ENCODE data around the gene CCDC174.

Gene CCDC174

GRCh38 chr3:14718539-14718938 lies 67.0 kb downstream of the CCDC174 start:
- Histone ChIP-seq H3K79me2 (ENCODE audit: control insufficient read depth, low read length) (no peaks in the 10 kb centered on the region), H3K4me1 (ENCODE audit: control insufficient read depth, low read length) (peaks cover 33% of the 10 kb centered on the region), H3F3A (ENCODE audit: control insufficient read depth, insufficient read depth) (no peaks in the 10 kb centered on the region), H3K27me3 (ENCODE audit: control insufficient read depth, low read length) (no peaks in the 10 kb centered on the region), H3K9me3 (ENCODE audit: control insufficient read depth, insufficient read depth, low read length) (no peaks in the 10 kb centered on the region), H3K36me3 (ENCODE audit: control insufficient read depth, low read length) (peaks cover 4% of the 10 kb centered on the region; the same call in 1 of the 2 replicates), H3K9me2 (replicated peaks; ENCODE audit: control insufficient read depth, low read length) (no peaks in the 10 kb centered on the region; the same call in 1 of the 2 replicates), H4K20me1 (ENCODE audit: control insufficient read depth, insufficient read depth, low read depth, low read length) (no peaks in the 10 kb centered on the region), H3K4me3 (ENCODE audit: low read length) (no peak overlapping the region), H3K4me2 (ENCODE audit: low read length) (peak overlapping the region; percentile 31), H3K27ac (ENCODE audit: low read depth, low read length) (no peak overlapping the region)
- TF ChIP-seq, protein P1, sequence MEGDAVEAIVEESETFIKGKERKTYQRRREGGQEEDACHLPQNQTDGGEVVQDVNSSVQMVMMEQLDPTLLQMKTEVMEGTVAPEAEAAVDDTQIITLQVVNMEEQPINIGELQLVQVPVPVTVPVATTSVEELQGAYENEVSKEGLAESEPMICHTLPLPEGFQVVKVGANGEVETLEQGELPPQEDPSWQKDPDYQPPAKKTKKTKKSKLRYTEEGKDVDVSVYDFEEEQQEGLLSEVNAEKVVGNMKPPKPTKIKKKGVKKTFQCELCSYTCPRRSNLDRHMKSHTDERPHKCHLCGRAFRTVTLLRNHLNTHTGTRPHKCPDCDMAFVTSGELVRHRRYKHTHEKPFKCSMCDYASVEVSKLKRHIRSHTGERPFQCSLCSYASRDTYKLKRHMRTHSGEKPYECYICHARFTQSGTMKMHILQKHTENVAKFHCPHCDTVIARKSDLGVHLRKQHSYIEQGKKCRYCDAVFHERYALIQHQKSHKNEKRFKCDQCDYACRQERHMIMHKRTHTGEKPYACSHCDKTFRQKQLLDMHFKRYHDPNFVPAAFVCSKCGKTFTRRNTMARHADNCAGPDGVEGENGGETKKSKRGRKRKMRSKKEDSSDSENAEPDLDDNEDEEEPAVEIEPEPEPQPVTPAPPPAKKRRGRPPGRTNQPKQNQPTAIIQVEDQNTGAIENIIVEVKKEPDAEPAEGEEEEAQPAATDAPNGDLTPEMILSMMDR (IDR thresholded peaks at IDR 0.05; ENCODE audit: low read depth, low read length, poor library complexity, severe bottlenecking) = no peak
- TF ChIP-seq EZH2phosphoT487 (IDR thresholded peaks at IDR 0.05; ENCODE audit: borderline replicate concordance, low read length) = no peak

DNA sequence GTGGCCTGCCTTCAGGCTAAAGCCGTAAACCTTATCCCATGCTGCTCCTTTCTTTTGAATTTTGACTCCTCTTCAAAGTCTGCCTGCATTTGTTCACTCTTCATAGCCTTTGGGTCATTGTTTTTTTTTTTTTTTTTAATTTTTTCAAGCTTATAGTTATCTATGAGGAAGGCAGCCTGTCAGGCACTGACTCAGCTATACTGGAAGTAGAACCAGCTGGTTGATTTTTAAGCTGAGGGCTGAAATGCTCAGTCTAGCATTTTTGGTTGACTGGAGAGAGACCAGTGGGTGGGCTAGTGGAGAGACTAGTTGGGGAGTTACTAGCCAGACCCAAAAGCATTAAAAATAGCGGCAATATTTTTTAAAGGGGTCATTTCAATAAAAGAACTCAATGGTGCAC lies 67.4 kb downstream of the CCDC174 start:
- Histone ChIP-seq H3K4me3 (ENCODE audit: low read length) (no peak overlapping the region), H3K9me3 (ENCODE audit: control insufficient read depth, insufficient read depth, low read length) (no peaks in the 10 kb centered on the region), H3K4me1 (ENCODE audit: control insufficient read depth, low read length) (peaks cover 33% of the 10 kb centered on the region), H3K27ac (ENCODE audit: low read depth, low read length) (no peak overlapping the region), H3K27me3 (ENCODE audit: control insufficient read depth, low read length) (no peaks in the 10 kb centered on the region), H4K20me1 (ENCODE audit: control insufficient read depth, insufficient read depth, low read depth, low read length) (no peaks in the 10 kb centered on the region), H3K36me3 (ENCODE audit: control insufficient read depth, low read length) (peaks cover 4% of the 10 kb centered on the region; the same call in 1 of the 2 replicates), H3K9me2 (replicated peaks; ENCODE audit: control insufficient read depth, low read length) (no peaks in the 10 kb centered on the region; the same call in 1 of the 2 replicates), H3F3A (ENCODE audit: control insufficient read depth, insufficient read depth) (no peaks in the 10 kb centered on the region), H3K4me2 (ENCODE audit: low read length) (peak overlapping the region; percentile 31), H3K79me2 (ENCODE audit: control insufficient read depth, low read length) (no peaks in the 10 kb centered on the region)
- TF ChIP-seq, protein P1 (IDR thresholded peaks at IDR 0.05; ENCODE audit: low read depth, low read length, poor library complexity, severe bottlenecking) = no peak
- TF ChIP-seq EZH2phosphoT487 (IDR thresholded peaks at IDR 0.05; ENCODE audit: borderline replicate concordance, low read length) = no peak

DNA sequence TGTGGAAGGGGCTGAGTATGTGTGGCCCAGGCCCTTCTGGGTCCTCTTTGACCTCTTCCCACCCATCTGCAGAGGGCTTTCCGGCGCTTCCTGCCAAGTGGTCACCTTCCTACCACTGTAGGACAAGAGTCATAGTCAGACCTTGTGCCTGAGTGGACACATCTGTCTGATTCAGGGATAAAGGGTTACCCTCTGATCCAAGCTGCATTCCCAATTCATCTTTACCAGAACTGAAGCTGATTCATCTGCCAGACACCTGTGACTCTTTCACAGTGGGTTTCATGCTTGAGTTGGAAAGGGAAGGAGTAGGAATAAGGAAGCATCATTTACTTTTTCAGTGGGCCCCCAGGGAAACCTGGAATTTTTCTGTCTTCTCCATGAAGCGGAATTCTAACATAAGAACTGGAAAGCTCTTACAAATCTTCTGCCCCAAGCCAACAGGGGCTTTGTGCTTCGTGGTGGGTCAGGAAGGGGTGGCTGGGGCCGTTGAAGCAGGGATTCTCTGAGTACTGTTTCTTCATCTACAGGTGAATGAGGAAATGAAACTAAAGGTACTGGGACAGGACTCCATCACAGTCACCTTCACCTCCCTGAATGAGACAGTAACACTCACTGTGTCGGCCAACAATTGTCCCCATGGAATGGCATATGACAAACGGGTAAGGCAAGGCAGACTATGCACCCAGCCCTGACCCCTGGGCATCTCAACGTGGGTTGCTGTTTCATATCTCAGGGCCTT lies 69.7 kb downstream of the CCDC174 start:
- no peaks in the 10 kb centered on the region for H3K9me3 ChIP-seq (ENCODE audit: control insufficient read depth, insufficient read depth, low read length)
- peaks cover 33% of the 10 kb centered on the region for H3K4me1 ChIP-seq (ENCODE audit: control insufficient read depth, low read length)
- H3K79me2 ChIP-seq (ENCODE audit: control insufficient read depth, low read length) = no peaks in the 10 kb centered on the region
- H3K27ac ChIP-seq (ENCODE audit: low read depth, low read length) = no peak overlapping the region
- 0 out of 2 replicates have a peak overlapping the region, but pooled peaks have one; percentile 7 for H3K4me2 ChIP-seq (ENCODE audit: low read length)
- peaks cover 4% of the 10 kb centered on the region; the same call in 1 of the 2 replicates for H3K36me3 ChIP-seq (ENCODE audit: control insufficient read depth, low read length)
- no peak overlapping the region for H3K4me3 ChIP-seq (ENCODE audit: low read length)
- TF ChIP-seq, protein P1 (IDR thresholded peaks at IDR 0.05; ENCODE audit: low read depth, low read length, poor library complexity, severe bottlenecking) = no peak
- no peak for TF ChIP-seq EZH2phosphoT487 (IDR thresholded peaks at IDR 0.05; ENCODE audit: borderline replicate concordance, low read length)
- H3K27me3 ChIP-seq (ENCODE audit: control insufficient read depth, low read length) = no peaks in the 10 kb centered on the region
- no peaks in the 10 kb centered on the region for H3F3A ChIP-seq (ENCODE audit: control insufficient read depth, insufficient read depth)
- H3K9me2 ChIP-seq (replicated peaks; ENCODE audit: control insufficient read depth, low read length) = no peaks in the 10 kb centered on the region; the same call in 1 of the 2 replicates
- H4K20me1 ChIP-seq (ENCODE audit: control insufficient read depth, insufficient read depth, low read depth, low read length) = no peaks in the 10 kb centered on the region
